ENCODE data around the gene SLC9A9.
"Not testable (repeated sequence)": the region's sequence is repeated elsewhere in the genome, so short reads cannot be mapped to it uniquely, and the experiment has no call there.

Gene SLC9A9

DNA sequence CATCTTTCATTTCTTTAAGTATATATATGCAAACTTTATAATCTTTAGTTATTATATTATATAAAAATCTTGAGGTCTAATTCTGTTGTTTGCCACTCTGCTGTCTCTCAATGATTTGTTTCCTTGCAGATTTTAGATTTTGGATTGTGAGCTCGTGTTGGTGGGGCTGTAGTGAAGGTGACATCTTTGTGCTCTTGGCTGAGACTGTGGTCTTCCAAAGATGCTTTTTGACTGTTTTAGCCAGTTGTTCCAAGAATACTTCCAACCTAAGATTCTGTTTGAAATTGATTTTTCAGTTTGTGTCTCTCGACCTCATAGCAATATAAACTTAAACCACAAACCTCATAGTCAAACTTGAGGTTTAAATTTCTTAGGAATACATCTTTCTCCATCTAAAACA is 326.5 kb downstream of the SLC9A9 start:
- TF ChIP-seq PPARA (CRISPR knock-in tag; IDR thresholded peaks at IDR 0.05; ENCODE audit: borderline replicate concordance), result no peak
- TF ChIP-seq TCF4 (CRISPR knock-in tag; IDR thresholded peaks at IDR 0.05; ENCODE audit: borderline replicate concordance), result no peak

GRCh38 chr3:143517131-143517530 is 331.1 kb downstream of the SLC9A9 start:
- not testable (repeated sequence) for ATAC-seq

More for the DNA sequence above, 326.5 kb downstream of the SLC9A9 start:
- no peak for ATAC-seq

DNA sequence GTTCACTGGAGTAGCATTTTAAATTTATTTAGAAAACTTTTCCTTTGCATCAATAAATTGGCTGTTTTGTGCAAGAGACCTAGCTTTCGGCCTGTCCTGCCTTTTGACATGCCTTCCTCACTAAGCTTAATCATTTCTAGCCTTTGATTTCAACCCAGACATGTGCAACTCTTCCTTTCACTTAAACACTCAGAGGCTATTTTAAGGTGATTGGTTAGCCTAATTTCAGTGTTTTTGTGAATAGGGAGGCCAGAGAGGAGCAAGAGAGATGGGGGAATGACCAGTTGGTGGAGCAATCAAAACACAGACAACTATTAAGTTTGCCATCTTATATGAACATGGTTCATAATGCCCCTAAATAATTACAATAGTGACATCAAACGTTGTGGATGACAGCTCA is 333.4 kb downstream of the SLC9A9 start:
- no peak for TF ChIP-seq TCF4 (CRISPR knock-in tag; IDR thresholded peaks at IDR 0.05; ENCODE audit: borderline replicate concordance)
- TF ChIP-seq CSDC2 (CRISPR knock-in tag; IDR thresholded peaks at IDR 0.05), result no peak
- no peak for TF ChIP-seq ZNF8 (CRISPR knock-in tag; IDR thresholded peaks at IDR 0.05)
- TF ChIP-seq POU6F1 (CRISPR knock-in tag; IDR thresholded peaks at IDR 0.05; ENCODE audit: borderline replicate concordance, low read depth), result no peak
- no peak for TF ChIP-seq OSR1 (CRISPR knock-in tag; IDR thresholded peaks at IDR 0.05)
- TF ChIP-seq BACH2 (CRISPR knock-in tag; IDR thresholded peaks at IDR 0.05; ENCODE audit: borderline replicate concordance), result no peak
- no peak for TF ChIP-seq ZNF70 (CRISPR knock-in tag; IDR thresholded peaks at IDR 0.05)
- no peak for TF ChIP-seq ZC3H10 (CRISPR knock-in tag; IDR thresholded peaks at IDR 0.05)
- no peak for TF ChIP-seq ZFP3 (CRISPR knock-in tag; IDR thresholded peaks at IDR 0.05)
- TF ChIP-seq ISL1 (CRISPR knock-in tag; IDR thresholded peaks at IDR 0.05), result no peak
- TF ChIP-seq, protein P1, sequence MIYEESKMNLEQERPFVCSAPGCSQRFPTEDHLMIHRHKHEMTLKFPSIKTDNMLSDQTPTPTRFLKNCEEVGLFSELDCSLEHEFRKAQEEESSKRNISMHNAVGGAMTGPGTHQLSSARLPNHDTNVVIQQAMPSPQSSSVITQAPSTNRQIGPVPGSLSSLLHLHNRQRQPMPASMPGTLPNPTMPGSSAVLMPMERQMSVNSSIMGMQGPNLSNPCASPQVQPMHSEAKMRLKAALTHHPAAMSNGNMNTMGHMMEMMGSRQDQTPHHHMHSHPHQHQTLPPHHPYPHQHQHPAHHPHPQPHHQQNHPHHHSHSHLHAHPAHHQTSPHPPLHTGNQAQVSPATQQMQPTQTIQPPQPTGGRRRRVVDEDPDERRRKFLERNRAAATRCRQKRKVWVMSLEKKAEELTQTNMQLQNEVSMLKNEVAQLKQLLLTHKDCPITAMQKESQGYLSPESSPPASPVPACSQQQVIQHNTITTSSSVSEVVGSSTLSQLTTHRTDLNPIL (CRISPR knock-in tag; IDR thresholded peaks at IDR 0.05; ENCODE audit: low read depth), result no peak
- no peak for TF ChIP-seq ESRRG (CRISPR knock-in tag; IDR thresholded peaks at IDR 0.05)
- no peak for TF ChIP-seq SNAI2 (CRISPR knock-in tag; IDR thresholded peaks at IDR 0.05)
- TF ChIP-seq, protein P2, sequence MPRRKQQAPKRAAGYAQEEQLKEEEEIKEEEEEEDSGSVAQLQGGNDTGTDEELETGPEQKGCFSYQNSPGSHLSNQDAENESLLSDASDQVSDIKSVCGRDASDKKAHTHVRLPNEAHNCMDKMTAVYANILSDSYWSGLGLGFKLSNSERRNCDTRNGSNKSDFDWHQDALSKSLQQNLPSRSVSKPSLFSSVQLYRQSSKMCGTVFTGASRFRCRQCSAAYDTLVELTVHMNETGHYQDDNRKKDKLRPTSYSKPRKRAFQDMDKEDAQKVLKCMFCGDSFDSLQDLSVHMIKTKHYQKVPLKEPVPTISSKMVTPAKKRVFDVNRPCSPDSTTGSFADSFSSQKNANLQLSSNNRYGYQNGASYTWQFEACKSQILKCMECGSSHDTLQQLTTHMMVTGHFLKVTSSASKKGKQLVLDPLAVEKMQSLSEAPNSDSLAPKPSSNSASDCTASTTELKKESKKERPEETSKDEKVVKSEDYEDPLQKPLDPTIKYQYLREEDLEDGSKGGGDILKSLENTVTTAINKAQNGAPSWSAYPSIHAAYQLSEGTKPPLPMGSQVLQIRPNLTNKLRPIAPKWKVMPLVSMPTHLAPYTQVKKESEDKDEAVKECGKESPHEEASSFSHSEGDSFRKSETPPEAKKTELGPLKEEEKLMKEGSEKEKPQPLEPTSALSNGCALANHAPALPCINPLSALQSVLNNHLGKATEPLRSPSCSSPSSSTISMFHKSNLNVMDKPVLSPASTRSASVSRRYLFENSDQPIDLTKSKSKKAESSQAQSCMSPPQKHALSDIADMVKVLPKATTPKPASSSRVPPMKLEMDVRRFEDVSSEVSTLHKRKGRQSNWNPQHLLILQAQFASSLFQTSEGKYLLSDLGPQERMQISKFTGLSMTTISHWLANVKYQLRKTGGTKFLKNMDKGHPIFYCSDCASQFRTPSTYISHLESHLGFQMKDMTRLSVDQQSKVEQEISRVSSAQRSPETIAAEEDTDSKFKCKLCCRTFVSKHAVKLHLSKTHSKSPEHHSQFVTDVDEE (CRISPR knock-in tag; IDR thresholded peaks at IDR 0.05), result no peak
- TF ChIP-seq PATZ1 (CRISPR knock-in tag; IDR thresholded peaks at IDR 0.05; ENCODE audit: borderline replicate concordance), result no peak
- no peak for TF ChIP-seq ZFP30 (CRISPR knock-in tag; IDR thresholded peaks at IDR 0.05)
- TF ChIP-seq TOX (CRISPR knock-in tag; IDR thresholded peaks at IDR 0.05; ENCODE audit: borderline replicate concordance), result no peak
- no peak for TF ChIP-seq PPARA (CRISPR knock-in tag; IDR thresholded peaks at IDR 0.05; ENCODE audit: borderline replicate concordance)
- no peak for TF ChIP-seq ARNTL (CRISPR knock-in tag; IDR thresholded peaks at IDR 0.05; ENCODE audit: borderline replicate concordance, low read depth)
- no peak for TF ChIP-seq GLIS3 (CRISPR knock-in tag; IDR thresholded peaks at IDR 0.05)
- no peak for ATAC-seq

DNA sequence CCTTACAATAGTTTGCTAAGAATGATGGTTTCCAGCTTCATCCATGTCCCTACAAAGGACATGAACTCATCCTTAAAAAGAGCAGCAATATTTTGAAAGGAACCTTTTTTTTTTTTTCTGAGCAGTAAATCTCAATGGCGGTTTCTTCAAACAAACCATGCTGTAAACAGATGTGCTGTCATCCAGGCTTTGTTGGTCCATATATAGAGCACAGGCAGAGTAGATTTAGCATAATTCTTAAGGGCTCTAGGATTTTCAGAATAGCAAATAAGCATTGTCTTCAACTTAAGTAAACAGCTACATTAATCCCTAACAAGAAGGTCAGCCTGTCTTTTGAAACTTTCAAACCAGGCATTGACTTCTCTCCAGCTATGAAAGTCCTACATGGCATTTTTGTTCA is 334.2 kb downstream of the SLC9A9 start:
- no peak for ATAC-seq

More for the DNA sequence above, 334.2 kb downstream of the SLC9A9 start:
- TF ChIP-seq ZNF565 (CRISPR knock-in tag; conservative IDR thresholded peaks at IDR 0.05; ENCODE audit: low read depth), result no peak
